CD4-positive, alpha-beta T cell treated with Interleukin-10 for 1 hour (primary cell): Measurements from ENCODE around the gene PRSS53.

Experiments used
- DNase-seq: peaks from one replicate; pipeline ENCODE4 v3.0.0-alpha.2; 2020

Gene PRSS53

DNA sequence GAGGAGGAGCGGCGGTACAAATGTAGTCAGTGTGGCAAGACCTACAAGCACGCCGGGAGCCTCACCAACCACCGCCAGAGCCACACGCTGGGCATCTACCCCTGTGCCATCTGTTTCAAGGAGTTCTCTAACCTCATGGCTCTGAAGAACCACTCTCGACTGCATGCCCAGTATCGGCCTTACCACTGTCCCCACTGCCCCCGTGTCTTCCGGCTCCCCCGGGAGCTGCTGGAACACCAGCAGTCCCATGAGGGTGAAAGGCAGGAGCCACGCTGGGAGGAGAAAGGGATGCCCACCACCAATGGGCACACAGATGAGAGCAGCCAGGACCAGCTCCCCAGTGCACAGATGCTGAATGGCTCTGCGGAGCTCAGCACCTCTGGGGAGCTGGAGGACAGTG lies 11.7 kb downstream of the PRSS53 start:
- no peak for DNase-seq

DNA sequence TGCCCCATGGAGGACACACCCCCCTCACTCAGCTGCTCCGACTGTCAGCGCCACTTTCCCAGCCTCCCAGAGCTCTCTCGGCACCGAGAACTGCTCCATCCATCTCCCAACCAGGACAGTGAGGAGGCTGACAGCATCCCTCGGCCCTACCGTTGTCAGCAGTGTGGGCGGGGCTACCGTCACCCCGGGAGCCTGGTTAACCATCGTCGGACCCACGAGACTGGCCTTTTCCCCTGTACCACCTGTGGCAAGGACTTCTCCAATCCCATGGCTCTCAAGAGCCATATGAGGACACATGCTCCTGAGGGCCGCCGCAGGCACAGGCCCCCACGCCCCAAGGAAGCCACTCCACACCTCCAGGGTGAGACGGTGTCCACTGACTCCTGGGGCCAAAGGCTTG lies 12.4 kb downstream of the PRSS53 start:
- DNase-seq, result no peak

DNA sequence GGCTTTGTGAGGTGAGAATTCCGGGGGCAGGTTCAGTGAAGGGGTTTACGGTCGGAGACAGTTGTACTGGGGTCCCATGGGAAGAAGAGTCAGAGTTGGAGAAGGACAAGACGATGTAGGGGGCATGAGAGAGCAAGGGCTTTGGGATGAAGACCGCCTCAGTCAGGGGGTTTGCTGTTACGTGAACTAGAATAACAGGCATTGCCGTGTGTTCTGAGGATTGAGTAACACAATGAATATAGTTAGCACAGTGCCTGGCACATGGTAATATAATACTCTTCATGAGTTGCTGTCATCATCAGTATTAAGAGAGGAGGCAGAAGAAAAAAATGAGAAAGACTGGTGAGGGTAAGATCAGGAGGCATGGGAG lies 13.9 kb downstream of the PRSS53 start:
- DNase-seq, result no peak

DNA sequence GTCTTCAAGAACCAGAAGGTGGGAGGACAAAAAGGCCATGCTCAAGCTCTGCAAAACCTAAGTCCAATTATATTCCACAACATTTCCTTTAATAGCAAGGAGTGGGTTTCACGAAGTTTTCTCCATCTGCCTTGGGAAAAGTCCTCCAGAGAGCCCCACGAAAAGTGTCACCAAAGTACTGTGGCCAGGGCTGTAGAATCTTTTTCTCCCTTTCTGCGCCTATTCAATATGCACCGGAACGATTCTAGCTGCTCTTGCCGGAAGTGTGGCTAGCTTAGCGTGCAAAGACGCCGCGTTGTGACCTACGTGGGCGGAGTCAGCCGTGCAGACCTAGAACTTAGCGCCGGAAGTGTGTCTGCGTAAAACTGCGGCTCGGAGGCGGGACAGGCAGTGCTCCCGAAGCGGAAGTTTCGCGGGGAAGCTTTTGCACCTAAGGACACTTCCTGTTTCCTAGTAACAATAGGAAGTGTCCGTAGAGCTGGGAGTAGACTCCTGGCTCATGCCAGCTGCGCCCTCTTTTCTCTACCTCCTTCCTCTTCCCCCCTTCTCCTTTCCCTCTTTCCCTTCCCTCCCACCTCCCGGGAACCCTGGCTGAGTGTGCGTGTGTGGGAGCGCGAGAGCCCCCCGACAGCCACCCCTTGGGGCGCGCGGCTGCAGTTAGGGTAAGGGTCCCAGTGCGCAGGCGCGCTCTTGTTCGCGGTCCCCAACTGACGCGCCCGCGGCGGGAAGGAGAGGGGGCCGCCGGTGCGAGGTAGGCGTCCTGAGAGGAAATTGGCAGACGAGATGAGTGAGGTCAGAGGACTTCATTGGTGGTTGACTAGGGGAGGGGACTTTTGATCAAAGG lies 14.6 kb downstream of the PRSS53 start, which contains the start of the genes ZNF646 and ZNF668:
ZNF646 (plus strand) TSS at position 453 of the 844 bp plus-strand sequence. CDS start 1,903 bp downstream, outside the sequence.
ZNF668 (minus strand) TSS at position 271 of the 844 bp plus-strand sequence. CDS start 9,781 bp downstream, outside the sequence.
- peak; percentile 98 for DNase-seq

DNA sequence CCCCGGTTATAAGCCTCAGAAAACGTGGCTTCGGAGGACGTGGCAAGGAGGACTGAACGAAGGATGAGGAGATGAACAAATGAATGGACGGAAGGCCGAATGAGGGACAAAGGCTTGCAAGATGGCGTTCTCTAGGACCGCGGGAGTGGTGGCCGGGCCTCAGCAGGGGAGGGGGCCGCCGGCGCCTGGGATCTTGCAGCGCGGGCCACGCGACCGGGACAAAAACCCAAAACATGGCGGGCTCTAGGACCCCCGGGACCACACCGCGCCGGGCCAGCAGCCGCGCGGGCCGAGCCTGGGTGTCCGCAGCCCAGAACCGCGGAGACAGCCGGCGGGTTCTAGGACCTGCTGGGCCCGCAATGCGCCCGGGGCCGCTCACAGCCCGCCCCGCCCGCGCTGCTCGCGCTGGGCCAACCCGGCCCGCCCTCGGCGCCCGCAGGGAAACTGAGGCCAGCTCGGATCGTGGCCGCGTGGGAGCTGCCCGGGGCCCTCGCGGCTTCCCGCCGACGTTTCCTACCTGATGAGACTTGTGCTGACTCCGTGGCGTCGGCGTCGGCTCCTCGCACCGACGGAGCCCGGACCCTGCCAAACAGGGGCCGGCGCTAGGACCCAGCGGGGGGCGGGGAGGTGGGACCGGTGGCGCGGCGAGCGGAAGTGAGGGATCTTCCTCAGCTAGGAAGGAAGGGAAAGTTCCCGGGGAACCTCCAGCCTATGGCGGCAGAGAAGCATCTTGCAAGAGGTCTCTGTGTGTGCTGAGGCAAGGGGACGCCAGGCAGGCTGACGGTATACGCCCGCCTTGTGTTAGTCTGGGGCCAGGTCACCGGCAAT lies 15.4 kb downstream of the PRSS53 start:
- DNase-seq, result peak; percentile 87

DNA sequence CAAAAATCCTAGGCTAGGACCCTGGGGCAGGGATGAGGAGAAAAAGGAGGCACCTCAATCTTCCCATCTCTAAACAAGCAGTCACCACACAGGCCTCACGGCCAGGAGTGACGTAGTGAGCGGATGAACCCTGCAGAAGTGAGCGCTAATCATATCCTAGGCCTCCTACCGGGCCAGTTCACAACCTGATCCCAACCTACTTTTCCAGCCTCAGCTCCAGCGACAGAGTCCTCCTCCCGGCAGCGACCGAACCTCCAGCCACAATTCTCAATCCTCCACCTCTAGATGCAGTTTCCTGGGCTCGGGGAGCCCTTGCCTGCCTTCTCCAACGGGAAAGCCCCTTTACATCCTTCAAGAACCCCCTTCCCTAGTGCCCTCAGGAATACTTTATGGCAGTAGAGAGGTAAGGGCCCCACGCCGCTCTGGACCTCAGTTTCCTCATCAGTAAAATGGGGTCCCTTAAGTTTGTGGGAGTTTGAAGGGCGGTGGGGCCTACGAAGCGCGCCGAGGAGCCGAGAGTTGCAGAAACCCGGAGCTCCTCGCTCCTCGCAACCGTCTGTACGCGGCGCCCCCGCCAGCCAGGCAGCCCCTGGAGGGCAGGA lies 16.1 kb downstream of the PRSS53 start:
- peak; percentile 37 for DNase-seq

DNA sequence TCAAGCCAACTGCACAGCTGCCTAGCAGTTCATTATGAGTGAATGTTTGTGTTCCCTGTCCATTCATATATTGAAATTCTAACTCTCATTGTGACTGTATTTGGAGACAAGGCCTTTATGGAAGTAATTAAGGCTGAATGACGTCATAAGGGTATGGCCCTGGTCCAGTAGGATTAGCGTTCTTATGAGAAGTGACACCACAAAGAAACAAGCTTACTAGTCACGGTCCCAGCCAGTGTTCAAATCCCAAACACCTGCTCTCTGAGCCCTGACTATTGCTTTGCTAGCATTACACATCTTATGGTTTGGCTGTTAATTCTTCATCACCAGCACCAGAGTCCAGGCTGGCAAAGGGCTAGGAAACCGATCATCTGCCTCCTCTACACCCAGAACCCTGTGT lies 16.9 kb downstream of the PRSS53 start:
- DNase-seq, result no peak

DNA sequence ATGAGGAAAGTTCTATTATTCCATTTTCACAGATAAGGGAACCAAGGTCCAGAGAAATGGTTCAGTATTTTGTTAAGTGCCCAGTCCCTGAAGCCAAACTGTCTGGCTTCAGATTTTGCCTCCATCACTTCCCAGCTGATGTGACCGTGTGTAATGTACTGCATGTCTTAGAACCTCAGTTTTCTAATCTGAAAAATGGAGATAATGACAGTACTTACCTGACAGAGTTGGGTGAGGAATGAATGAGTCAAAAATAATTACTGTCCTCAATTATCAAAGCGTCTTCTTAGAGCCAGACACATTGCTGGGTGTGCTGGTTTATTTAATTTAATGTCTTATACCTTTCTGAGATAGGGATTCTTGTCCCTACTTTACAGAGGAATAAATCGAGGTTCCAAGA lies 21.4 kb downstream of the PRSS53 start:
- DNase-seq, result no peak

DNA sequence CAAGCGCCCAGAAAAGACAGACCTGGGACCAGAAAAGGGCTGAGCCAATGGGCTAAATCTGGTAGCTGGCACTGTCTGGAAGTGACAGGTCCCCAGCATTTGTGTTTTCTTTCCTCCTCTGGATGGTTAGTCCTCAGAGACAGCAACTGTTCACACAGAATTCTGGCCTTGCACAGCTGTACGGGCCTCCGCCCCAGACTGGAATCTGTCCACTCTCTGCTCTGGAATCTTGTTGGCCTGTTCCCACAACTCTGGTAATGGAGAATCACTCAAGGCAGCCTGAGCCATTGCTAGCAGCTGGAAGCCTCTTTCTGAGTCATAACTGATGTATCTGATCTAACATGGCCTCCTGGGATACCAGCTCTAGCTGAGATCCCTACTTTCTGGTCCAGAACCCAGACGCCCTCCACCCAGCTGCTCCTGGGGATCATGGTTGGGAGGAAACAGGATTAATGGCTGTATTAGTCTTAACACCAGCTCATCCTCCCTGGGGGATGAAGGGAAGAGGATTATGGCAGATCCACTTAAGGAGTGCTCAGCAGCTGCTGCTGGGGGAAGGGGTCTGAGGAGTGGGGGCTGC lies 23.8 kb downstream of the PRSS53 start:
- no peak for DNase-seq

DNA sequence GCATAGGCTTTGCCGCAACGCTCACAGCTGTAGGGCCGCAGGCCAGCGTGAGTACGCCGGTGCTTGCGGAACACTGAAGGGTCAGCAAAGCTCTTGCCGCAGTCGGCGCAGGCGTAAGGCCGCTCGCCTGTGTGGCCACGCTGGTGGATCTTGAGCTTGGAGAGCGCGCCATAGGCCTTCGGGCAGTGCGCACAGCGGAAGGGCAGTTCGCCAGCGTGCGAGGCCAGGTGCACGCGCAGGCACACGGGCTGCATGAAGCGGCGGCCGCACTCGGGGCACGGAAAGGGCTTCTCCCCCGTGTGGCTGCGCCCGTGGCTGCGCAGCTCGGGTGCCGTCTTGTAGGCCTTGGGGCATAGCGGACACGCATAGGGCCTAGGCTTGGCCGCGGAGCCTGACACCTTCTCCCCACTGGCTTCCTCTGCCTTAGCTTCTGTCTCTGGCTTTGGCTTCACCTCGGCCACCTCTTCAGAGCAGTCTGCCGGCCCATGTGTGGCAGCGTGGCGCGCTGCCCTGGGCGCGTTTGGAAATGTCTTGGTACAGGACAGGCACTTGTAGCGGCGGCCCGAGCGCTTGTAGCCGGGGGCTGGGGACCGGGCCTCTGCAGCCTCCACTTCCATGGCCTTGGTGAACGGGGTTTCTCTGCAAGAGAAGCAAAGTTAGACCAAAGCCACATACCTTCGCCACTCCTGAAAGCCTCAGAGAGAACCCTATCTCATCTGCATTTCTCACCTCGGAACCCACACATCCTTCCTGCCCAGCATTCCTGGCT lies 24.7 kb downstream of the PRSS53 start:
- peak; percentile 36 for DNase-seq

DNA sequence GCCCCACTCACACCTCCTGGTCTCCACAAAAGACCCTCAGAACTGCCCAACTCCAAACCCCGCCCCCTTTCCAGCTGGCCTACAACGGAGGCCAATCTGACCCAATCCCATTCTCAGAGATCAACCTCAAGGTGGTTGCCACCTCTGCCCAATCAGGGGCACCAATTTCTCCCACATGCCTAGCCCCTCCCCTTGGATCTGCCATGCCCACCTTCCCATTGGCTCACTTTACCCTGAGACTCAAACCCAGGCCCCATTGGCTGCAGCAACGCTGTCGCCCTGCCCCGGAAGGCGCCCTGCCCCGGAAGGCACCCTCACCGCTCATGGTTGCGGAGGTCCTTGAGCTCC lies 25.3 kb downstream of the PRSS53 start:
- no peak for DNase-seq

DNA sequence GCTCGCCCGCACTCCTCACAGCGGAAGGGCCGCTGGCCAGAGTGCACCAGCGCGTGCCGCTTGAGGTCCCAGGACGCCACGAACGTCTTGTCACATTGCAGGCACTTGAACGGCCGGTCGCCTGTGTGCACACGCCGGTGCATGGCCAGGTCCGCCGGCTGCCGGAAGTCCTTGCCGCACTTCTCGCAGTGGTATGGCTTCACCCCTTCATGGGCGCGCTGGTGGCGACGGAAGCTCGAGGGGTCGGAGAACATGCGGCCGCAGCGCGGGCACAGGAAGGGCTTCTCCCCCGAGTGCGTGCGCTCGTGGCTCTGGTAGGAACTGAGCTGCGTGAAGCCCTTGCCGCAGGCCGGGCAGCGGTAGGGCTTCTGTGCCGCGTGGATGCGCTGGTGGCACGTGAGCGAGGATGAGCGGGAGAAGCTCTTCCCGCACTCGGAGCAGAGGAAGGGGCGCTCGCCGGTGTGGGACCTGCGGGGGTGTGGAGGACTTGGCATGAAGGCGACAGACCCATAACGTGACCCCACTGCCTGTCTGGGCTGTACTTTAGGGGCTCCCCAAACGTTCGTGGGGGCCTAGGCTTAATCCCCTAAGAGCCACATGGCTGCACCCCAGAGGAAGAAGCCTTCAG lies 26.8 kb downstream of the PRSS53 start:
- DNase-seq, result no peak

DNA sequence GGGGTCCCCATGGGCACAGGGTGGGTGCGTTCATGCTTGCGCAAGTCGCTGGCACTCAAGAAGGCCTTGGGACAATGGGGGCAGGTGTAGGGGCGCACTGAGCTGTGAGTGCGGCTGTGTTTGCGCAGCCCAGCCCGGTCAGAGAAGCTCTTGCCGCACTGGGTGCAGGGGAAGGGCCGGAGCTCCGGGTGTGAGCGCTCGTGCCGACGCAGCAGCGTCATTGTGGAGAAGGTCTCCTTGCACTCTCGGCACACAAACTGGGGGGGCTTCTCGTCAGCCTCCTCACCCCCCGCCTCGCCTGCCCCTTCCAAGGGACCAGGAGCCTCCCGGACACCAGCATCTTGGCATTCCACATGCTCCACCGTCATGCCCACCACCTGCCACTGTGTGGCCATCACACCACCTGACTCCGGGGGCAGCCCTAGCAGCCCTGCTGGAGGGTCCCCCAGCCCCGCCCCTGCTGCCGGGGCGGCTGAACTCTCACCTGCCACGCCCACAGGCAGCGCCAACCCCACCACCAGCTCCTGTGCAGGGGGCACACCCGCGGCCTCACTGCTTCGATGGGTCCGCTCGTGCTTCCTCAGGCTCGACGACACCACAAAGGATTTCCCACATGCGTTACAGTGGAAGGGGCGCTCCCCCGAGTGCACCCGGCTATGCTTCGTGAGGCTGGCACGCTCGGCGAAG lies 27.5 kb downstream of the PRSS53 start:
- no peak for DNase-seq

DNA sequence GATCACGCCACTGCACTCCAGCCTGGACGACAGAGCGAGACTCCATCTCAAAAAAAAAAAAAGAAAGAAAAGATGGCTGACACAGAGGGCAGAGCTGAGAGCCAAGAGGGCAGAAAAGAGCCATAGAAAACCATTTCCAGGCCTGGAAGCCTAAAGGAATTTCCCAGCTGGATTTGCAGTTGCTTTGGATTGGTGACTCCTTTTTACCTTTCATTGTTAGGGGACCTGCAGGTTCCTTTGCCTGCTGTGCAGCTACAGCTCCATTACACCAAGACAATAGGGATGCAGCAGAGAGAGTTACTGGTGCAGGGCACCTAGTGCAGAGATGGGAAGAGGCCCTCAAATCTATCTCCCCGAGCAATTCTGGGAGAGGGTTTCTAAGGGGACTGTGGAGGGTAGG lies 33.1 kb downstream of the PRSS53 start:
- DNase-seq, result no peak

DNA sequence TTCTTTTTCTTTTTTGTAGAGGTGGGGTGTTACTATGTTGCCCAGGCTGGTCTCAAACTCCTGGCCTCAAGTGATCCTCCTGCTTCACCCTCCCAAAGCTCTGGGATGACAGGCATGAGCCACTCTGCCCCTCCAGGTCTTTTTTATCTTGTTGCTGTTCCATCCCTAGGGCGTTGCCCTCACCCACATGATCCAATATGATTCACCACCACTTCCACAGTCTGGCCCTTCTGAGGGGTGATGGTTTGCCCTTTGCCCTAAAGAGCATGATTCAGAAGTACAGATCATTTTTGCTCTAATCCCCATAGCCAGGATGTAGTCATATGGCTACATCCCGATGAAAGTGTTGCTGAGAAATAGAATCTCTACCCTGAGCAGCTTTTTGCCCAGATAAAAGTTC lies 36.6 kb downstream of the PRSS53 start:
- DNase-seq, result no peak

DNA sequence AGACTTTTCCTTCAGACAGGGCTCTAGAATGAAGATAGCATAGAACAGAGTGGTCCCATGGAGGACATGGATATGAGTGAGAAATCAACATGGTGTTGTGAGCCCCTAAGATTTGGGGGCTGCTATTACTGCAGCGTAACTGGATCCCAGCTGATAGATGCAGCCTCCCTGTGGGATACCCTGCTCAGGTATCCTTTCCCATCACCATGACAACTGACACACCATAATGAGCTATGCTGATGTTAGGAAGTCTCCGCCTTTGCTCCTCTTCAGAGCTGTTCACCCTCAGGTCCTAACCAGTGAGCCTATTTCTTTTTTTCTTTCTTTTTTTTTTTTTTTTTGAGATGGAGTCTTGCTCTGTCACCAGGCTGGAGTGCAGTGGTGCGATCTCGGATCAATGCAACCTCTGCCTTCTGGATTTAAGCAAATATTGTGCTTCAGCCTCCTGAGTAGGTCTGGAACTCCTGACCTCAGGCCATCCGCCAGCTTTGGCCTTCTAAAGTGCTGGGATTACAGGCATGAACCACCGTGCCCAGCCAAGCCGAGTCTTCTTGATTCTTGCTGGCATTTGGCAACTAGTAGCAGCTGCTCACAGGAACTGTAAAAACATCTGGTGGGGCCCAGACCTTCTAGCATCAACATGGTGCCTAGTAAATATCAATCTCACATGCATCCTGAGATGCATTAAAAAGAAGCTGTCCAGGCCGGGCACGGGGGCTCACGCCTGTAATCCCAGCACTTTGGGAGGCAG lies 38.3 kb downstream of the PRSS53 start:
- no peak for DNase-seq

DNA sequence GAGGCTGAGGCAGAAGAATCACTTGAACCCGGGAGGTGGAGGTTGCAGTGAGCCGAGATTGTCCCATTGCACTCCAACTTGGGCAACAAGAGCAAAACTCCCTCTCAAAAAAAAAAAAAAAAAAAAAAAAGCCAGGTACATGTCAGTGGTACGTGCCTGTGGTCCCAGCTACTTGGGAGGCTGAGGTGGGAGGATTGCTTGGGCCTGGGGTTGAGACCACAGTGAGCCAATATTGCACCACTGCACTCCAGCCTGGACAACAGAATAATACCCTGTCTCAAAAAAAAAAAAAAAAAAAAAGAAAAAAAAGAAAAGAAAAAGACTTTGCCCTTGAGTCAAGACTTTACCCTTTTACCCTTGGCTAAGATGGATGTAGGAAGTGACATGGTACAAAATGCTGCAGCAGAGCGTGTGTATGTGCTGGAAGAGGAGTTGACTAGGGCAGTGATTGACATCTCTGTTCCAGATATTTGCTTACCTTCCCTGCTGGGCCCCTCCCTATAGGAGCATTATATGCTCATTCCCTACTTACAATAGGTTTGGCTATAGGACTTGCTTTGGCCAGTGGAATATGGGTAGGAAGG lies 44.8 kb downstream of the PRSS53 start:
- no peak for DNase-seq

DNA sequence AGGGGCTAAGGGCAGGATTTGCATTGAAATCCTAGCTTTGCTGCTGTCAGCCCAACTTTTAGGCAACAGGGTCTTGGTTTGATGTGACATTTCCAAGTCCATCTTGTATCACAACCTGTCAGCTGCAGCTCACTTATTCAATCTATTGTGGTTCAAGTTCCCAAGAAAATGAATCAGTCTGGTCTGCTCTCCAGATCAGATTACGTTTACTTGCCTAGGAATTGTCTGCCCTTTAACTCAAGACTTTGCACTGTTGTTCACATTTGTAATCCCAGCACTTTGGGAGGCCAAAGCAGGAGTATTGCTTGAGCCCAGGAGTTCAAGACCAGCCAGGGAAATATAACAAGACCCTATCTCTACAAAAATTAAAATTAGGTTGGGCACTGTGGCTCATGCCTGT lies 45.4 kb downstream of the PRSS53 start:
- no peak for DNase-seq

DNA sequence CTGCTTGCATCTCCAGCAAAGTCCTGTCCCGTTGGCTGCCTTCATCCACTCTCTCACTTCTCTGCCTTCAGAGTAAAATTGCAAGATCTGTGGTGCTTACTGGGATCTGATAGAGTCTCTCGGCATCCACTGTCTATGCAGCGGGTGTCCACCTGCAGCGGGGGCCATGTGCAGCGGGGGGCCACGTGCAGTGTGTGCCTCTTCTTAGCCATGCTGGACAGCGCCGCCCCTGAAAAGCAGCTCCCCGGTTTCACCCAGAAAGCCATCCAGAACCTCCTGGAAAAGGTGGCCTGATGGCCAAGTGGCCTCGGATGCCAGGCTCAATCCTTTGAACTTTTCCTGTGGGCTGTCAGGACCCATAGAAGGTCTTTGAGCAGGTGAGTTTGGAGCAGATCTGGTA lies 45.9 kb downstream of the PRSS53 start:
- DNase-seq, result no peak

DNA sequence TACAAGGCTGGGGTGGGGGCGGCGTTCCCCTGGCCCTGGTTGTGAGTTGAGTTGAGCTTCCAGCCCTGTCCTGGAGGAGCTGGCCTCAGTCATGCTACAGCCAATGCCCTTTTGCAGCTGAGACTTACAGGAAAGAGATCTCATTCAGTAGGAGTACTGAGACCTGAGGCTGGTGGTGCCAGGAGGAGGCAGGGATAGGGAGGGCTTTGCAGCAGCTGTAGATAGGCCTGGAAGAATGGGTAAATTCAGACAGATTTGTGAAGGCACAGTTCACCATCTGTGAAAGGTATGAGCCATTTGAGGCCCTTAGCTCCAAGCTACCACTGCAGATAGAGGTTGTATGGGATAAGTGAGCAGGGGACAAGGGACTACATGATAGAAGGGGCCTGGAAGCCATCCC lies 49.8 kb downstream of the PRSS53 start:
- DNase-seq, result no peak
